Spleen (tissue), 7 donors: ENCODE results near the gene PARP14.

Experiments
- POLR2A ChIP-seq, 3 donors: fragments of 450-650 bp; IDR thresholded peaks; one replicate each; pipeline ENCODE4 v1.5.1; 2017; ENCODE audit warnings: antibody characterized with exemption in 3 of 3, mild to moderate bottlenecking in 1 of 3
- TF ChIP-seq, protein P1 (sequence below), 11 experiments: fragments of 200-600 bp in 7 of 11; fragments of 450-650 bp in 4 of 11; sonication (generic) in 4 of 11; IDR thresholded peaks in 8 of 11; conservative IDR thresholded peaks in 3 of 11; 1 replicate in 7 of 11; 2 replicates in 4 of 11; pipeline versions ENCODE4 v1.4.0 to v1.8.0; 2016 to 2021; ENCODE audit warnings: antibody characterized with exemption in 11 of 11, inconsistent platforms in 4 of 11, mild to moderate bottlenecking in 1 of 11
- donor health status: DM: no; HTN: no; CAD: no; lungs with moderate emphysema.
- donor health status: DM: no; HTN: no; CAD: no.
- donor health status: DM: no; HTN: no; CAD: no.

DNA sequence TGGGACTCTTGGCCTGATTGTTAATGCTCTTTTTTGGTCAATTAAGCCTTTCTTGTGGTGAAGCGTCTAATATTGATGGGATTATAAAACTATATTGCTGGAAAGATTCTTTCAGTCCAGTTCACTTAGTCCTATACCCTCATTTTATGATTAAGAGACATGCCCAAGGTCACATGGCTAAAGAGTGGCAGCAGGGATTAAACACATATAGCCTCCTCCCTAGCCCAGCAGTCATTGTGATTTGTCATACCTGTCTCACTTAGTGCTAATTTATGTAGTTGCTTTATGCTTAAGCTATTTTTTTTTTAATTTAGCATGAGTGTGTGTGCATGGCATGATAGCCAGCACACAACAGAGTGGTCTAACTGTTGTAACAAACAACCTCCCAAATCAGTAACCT is 9.5 kb downstream of the PARP14 start:
- TF ChIP-seq, protein P1, sequence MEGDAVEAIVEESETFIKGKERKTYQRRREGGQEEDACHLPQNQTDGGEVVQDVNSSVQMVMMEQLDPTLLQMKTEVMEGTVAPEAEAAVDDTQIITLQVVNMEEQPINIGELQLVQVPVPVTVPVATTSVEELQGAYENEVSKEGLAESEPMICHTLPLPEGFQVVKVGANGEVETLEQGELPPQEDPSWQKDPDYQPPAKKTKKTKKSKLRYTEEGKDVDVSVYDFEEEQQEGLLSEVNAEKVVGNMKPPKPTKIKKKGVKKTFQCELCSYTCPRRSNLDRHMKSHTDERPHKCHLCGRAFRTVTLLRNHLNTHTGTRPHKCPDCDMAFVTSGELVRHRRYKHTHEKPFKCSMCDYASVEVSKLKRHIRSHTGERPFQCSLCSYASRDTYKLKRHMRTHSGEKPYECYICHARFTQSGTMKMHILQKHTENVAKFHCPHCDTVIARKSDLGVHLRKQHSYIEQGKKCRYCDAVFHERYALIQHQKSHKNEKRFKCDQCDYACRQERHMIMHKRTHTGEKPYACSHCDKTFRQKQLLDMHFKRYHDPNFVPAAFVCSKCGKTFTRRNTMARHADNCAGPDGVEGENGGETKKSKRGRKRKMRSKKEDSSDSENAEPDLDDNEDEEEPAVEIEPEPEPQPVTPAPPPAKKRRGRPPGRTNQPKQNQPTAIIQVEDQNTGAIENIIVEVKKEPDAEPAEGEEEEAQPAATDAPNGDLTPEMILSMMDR (IDR thresholded peaks at IDR 0.05 in 8 of 11, conservative IDR thresholded peaks at IDR 0.05 in 3 of 11) = no peak
- no peak for TF ChIP-seq POLR2A (IDR thresholded peaks at IDR 0.05)
